ENCODE results near the gene L3MBTL1.
A peak's percentile ranks its signal among the peaks of the same experiment; 100 is the strongest.
"Not testable (repeated sequence)": the region's sequence is repeated elsewhere in the genome, so short reads cannot be mapped to it uniquely, and the experiment has no call there.

The L3MBTL1 gene

DNA sequence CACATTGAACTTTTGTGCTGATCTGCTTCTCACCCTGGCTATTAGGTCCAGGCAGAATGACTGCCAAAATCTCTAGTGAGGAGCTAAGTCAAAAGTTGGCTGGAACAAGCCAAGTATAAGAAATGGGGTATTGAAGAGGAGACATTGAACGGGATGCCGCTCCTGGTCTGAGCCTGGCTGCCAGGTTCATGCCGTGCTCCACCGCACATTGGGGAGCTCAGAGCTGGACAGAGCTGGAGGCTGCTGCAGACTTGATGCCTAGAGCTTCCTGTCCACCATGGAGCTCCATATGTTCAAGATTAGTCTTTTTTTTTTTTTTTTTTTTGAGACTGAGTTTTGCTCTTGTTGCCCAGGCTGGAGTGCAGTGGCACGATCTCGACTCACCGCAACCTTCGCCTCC lies 79.1 kb downstream of the L3MBTL1 start:
- no peak for DNase-seq (ENCODE audit: low spot score)

DNA sequence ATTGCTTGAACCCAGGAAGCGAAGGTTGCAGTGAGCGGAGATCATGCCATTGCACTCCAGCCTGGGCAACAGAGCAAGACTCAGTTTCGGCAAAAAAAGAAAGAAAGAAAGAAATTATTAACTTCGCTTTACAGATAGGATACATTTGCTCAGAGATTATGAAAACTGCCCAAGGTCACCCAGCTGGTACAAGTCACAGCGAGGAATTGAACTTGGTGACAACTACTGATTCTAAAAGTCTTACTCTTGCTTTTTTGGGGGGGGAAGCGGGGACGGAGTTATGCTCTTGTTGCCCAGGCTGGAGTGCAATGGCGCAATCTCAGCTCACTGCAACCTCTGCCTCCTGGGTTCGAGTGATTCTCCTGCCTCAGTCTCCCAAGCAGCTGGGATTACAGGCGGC lies 81.0 kb downstream of the L3MBTL1 start:
- not testable (repeated sequence) for DNase-seq (ENCODE audit: low spot score)

DNA sequence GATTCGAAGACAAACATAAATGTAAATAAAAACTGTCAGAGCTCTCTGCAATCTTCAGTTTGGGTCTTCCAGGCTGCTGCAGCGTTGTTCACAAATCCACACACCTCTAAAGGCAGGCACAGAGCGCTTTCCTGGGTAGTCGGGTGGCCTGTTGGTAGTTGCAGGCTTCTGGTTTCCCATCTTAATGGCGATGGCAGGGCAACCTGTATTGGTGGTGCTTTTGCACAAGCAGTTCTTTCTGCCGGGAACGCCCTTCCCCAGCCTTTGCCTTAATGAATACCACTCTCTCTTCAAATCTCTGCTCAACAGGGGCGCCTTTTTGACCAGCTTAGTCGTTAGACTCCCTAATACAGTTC lies 82.5 kb downstream of the L3MBTL1 start:
- DNase-seq (ENCODE audit: low spot score): peak; percentile 51

DNA sequence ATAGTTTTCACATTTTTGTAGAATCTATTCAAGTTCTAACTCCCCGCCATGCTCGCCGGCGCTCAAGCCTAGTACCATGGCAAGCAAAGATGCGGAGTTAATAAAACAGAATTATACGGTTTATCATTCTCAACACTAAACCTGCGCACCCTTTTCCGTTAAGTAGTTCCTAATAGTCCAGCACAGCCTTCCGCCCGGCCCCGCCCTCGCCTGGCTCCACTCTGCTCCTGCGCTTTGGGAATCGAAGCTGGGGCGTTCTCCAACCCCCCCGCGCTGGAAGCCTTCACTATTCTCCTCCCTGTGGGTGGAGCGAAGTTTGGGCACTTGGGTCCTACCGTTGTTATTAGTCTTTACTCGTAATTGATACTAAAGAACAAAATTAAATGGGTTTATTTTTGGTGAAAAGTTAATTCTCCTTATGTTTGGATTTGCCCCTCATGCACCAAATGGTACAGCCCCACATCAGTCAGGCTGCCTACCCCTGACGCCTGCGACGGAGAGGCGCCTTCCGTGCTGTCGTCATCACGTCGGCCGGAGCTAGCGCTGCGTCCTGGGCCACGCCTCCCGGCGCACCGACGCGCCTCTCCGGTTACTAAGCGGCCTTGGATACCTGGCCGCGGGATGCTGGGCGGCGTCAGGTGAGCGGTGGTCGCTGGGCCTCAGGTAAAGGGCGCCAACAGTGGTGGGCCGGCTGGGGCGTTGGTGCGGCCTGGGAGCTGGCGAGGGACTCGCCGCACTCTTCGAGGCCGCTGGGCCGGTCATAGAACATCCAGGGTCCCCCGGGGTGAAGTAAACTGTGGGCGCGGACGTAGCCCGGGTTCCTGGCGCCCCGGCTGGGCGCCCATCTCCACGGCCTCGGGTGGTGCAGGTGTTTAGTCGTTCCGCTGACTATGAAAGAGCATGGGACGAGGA lies 83.2 kb downstream of the L3MBTL1 start, which contains the start of gene IFT52:
Gene IFT52, plus strand, starts transcription at position 546 of the 912 bp plus-strand sequence. CDS start 3,762 bp downstream, outside the sequence.
- peak; percentile 94 for DNase-seq (ENCODE audit: low spot score)

Small RNA genes within 50 kb of the gene (small RNA-seq; reads per million reads assigned to genes)
- gene RNU6-1251P: 0.13 to 0.16 reads per million in 2 experiments

Data from SK-N-DZ (cell line).